ENCODE measurements around the gene DUS4L.
A peak's percentile ranks its signal among the peaks of the same experiment; 100 is the strongest.

The DUS4L gene

GRCh38 chr7:107580716-107581383 lies 17.1 kb downstream of the DUS4L start:
- no peak for DNase-seq

DNA sequence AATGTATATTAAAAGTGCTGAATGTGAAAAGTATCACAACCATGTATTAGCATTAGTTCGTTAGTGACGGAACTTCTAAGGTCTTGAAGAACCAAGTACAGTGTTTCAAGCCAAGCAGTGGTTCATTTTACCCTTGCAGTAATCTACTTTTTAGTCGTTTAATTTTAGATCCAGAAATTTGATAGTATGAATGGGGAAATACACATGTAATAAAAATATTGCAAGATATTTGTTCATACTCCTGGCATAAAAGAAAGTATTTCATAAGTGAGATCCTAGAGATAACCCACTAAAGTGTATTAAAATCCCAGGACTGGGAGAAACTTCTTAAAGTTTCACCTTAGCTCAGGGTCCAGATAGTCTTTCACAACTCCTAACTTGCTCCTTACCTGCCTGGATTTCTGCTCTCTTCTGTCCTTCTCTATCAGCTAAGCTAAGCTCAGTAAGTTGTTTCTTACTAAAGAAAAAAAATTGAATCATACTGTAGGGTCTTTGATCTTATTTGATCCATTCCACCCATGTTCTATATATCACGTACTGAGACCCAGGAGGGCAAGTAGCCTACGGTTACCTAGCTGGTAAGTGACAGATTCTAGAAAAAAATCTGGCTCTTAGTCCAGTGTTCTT lies 17.7 kb downstream of the DUS4L start:
- DNase-seq, result no peak

- DNase-seq, result no peak
Observed at GRCh38 chr7:107582875-107583274, 19.1 kb downstream of the DUS4L start.

DNA sequence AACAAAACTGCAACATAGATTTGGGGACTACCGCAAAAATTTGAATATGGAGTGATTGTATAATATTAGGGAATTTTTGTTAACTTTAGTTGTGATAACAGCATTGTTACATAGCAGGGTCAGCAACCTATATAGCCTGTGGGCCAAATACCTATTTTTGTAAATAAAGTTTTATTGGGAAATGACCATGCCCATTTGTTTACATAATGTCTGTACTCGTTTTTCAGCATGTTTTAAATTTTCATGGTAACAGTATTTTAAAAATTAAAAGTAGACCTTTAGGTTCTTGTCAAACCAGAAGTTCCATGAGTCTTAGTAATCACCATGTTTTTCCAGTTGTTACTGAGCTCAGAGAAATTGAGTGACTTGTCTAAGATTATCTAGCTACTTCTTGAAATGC lies 20.9 kb downstream of the DUS4L start:
- DNase-seq, result no peak

DNA sequence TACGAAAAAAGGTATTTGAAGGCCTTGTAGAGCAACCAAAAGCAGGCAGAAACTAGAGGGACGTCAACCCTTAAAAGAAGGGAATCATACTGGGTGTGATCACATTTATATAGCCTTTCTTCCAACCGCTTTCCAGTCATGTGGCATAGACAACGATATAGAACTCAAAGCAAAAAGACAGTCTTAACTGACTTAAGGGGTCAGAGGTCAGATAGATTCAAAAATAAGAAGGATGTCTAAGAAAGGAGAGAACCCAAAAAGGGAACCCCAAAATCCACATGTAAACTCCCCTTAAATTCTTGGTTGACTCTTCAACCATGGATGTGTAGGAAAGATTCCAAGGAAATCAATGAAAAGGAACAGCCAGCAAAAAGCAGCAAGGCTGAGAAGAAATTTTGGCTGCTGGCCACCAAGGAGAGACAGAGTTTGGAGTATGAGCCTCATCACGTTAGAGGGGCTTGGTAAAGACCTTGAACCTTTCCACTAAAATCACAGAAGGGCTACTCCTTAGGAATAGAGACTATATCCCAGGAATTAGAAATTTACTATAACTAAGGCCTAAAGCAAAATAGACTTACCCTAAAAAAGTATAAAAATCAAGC lies 24.9 kb downstream of the DUS4L start:
- no peak for DNase-seq

- DNase-seq, result no peak
Observed at GRCh38 chr7:107591421-107591820, 27.6 kb downstream of the DUS4L start.

DNA sequence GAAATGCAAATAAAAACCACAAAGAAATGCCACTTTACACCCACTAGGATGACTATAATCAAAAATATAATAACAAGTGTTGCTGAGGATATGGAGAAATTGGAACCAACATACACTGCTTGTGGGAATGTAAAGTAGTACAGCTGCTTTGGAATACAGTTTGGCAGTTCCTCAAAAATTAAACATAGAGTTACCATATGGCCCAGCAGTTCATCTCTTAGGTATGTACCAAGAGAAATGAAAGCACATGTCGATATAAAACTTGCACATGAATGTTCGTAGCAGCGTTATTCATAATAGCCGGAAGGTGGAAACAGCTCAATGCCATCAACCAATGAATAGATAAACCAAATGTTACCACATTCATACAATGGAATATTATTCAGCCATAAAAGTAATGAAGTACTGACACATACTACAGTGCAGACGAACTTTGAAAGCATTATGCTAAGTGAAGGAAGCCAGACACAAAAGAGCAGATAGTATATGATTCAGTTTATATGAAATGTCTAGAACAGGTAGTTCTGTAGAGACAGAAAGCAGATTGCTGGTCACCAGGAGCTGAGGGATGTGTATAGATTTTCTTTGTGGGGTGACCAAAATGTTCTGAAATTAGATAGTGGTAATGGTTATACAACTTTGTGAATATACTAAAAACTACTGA lies 28.7 kb downstream of the DUS4L start:
- no peak for DNase-seq

DNA sequence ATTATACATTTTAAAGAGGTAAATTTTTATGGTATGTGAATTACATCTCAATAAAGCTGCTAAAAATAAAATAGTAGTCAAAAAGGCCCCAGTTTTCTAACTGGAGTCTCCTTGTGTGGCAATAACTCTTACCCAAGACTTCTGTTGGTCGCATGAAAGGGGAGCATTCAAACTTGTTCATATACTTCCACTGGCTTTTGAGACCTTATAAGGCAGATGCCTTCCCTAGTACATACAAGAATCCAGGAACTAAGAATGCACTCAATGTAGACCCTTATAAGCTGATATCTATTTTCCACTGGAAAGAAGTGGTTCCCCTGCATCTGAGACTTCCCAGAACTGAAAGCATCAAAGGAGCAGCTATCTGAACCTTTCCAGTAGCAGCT lies 29.2 kb downstream of the DUS4L start:
- DNase-seq, result no peak

GRCh38 chr7:107594961-107595737 lies 31.4 kb downstream of the DUS4L start:
- DNase-seq, result no peak

GRCh38 chr7:107596881-107597581 lies 33.3 kb downstream of the DUS4L start:
- peak; percentile 74 for DNase-seq

DNA sequence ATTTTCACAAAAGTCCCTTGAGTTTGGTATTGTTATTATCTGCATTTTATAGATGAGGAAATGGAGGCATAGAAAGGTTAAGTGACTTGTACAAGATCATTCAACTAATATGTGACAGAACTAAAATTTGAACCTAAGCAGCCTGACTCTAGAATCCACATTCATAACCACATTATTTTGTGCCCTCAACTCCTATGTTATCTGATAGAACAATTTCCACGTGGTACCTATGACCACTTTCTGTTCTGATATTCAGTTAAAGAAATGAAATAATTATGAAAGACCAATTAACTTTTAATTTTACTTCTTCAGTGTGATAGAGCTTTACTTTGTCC lies 33.8 kb downstream of the DUS4L start:
- DNase-seq, result no peak

DNA sequence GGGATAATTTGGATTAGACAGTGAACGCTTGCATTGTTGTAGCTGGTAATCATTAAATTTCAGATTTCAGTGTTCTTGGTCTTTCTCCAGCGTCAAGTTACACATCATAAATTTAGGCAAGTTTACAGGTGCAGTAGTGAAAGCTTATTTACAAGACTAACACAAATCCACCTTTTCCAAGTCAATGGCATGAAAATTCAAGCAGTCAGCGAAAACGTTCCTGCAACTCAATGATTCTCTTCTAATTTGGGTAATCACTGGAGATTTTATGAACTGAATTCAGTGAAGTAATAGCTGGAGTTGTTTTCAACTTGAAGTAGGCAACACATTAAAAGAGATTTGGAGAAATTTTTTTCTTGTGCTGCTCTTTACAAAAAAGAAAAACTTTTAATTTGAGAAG lies 34.2 kb downstream of the DUS4L start:
- no peak for DNase-seq

GRCh38 chr7:107599262-107599661 lies 35.5 kb downstream of the DUS4L start:
- DNase-seq, result peak; percentile 8

DNA sequence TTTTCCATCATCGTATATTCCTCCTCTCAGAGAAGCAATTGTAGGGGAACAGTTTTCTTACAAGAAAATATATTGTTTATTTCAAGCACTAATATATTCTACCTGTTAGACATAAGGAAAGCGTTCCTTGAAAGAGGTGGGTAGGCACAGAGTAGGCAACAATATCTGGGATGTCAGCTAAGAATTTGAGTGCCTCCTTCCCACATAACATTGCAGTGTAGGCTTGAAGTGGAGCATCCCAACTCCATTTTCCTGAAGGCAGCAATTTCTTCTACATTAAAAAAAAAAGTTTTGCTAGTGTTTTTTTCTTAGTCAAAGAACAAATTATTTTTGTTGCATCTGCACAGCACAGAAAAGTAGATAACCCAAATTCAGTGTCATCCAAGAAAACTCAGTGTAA lies 37.0 kb downstream of the DUS4L start:
- DNase-seq, result no peak

GRCh38 chr7:107605218-107605815 lies 41.5 kb downstream of the DUS4L start:
- DNase-seq, result no peak

DNA sequence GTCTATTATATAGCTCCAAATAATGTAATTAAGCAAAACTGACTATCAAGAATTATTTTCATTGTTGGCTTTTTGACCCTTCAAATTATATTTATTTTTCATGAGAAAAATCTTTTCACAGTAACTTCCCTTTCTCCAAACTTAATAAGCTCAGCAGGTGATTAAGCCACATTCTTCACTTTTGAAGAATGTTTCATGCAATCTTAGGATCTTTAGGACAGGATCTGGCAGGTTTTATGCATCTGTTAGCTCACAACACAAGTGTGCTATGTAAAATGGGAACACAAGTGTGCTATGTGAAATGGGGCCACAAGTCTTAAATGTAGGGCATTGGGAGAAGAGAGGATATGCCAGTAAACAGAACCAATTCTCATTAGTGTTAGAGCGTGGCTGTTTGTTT lies 42.5 kb downstream of the DUS4L start:
- no peak for DNase-seq

GRCh38 chr7:107609811-107610261 lies 46.1 kb downstream of the DUS4L start:
- no peak for DNase-seq

GRCh38 chr7:107610323-107610722 lies 46.6 kb downstream of the DUS4L start:
- DNase-seq, result no peak

GRCh38 chr7:107613439-107613838 lies 49.7 kb downstream of the DUS4L start:
- no peak for DNase-seq

GRCh38 chr7:107613948-107614347 lies 50.2 kb downstream of the DUS4L start:
- DNase-seq, result no peak

DNA sequence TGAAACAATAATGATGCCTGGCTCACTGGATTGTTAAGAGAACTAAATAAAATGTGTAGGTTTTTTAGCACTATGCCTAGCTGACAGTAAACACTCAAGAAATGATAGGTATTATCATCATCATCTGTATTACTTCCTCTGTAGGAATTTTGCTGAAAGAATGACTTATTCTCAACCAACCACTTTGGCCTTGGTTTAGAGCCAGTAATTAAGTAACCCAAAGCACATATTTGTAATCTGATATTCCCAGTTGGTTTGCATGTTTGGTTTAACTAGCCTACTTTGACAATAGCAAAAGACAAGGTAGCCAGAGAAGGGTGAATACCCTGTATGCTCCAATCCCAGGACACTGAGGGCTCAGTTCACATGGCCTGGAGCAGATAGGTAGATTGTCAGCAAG lies 50.7 kb downstream of the DUS4L start:
- DNase-seq, result peak; percentile 57
